ENCODE measurements around the gene MTHFS. TPM values are rescaled to one million over a fixed set of nuclear protein-coding genes. Genes with fewer than 3 reads are reported as not detected.
"Not testable (repeated sequence)": the region's sequence is repeated elsewhere in the genome, so short reads cannot be mapped to it uniquely, and the experiment has no call there.

Gene MTHFS
- total RNA-seq, 1 donor from 2014 or later = 20.0 TPM

- no peak for DNase-seq (ENCODE audit: low spot score)
These were observed 19.8 kb upstream of the MTHFS start for GRCh38 chr15:79916502-79917132.

DNA sequence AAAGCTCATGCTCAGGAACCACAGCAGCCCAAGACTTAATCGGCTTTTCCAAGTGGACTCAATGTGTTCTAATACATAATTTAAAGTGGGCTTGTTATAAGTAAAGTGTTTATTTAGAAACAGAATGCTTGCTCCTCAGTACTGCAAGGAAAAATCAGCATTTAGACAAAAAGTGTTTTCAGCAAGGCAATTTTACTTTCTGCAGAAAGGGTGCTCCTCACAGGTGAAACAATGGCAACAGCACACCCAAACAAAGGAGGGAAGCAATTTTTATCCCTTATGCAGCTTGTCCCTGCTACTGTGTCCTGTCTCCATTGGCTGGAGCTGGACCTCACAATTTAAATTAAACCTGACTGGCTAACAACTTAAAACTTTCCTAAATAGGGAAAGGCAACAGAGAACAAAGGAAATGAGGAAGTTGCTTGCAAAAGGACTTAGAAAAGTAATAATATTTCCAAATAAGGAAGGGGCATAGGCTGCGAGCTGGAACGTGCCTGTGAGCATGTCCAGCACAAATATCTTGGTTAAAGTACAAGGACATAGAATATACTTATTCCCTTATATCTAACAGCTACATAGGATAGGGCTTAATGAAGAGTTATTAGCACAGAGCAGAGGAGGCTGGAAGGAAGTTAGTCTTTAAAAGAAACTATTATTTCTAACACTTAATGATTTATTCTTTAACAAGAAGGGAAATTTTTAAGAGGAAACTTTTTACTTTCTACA lies 19.1 kb upstream of the MTHFS start:
- DNase-seq (ENCODE audit: low spot score) = not testable (repeated sequence)

- DNase-seq (ENCODE audit: low spot score) = no peak
These were observed 17.9 kb upstream of the MTHFS start for GRCh38 chr15:79914728-79915127.

DNA sequence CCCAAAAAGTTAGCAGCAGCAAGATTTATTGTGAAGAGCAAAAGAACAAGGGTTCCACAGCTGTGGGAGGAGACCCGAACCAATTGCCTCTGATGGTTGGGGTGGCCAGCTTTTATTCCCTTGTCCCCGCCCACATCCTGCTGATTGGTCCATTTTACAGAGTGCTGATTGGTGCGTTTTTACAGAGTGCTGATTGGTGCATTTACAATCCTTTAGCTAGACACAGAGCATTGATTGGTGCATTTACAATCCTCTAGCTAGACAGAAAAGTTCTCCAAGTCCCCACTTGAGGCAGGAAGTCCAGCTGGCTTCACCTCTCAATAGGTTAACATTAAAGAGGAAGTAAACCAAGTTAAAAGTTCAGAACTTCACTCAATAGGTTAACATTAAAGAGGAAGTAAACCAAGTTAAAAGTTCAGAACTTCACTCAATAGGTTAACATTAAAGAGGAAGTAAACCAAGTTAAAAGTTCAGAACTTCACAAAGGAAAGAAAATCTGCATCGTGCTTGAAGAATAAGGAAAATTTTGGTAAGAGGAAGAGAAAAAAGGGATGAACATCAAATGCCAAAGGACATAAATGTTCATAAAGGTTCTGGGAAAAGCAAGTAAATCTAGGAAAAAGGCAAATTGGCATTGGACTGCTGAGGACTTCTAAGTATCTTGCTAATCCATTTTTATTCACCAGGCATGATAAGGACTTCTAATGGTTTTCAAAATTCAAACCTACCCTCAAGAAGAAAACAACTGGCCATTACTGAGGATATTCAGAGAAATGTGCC lies 12.9 kb upstream of the MTHFS start:
- not testable (repeated sequence) for DNase-seq (ENCODE audit: low spot score)

- no peak for DNase-seq (ENCODE audit: low spot score)
These were observed 7.5 kb upstream of the MTHFS start for GRCh38 chr15:79904271-79904670.

GRCh38 chr15:79903626-79904025 lies 6.8 kb upstream of the MTHFS start:
- no peak for DNase-seq (ENCODE audit: low spot score)

- DNase-seq (ENCODE audit: low spot score) = no peak
These were observed 6.3 kb upstream of the MTHFS start for GRCh38 chr15:79903144-79903543.

GRCh38 chr15:79901958-79902357 lies 5.1 kb upstream of the MTHFS start:
- DNase-seq (ENCODE audit: low spot score) = no peak

DNA sequence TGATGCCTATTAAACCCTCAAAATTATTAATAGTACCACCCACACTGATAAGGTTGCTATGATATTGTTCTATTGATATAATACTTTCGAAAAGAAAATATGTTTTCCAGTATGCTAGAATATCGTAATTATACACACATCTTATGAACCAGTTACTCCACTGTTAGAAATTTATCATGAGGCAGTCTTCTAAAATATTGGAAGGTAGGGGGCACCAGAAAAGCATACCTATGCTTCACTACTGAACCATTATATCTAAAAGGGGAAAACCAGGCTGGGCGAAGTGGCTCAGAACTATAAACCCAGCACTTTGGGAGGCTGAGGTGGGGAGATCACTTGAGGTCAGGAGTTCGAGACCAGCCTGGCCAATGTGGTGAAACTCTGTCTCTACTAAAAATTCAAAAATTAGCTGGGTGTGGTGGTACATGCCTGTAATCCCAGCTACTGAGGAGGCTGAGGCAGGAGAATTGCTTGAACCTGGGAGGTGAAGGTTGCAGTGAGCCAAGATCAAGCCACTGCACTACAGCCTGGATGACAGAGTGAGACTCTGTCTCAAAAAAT lies 4.1 kb upstream of the MTHFS start:
- not testable (repeated sequence) for DNase-seq (ENCODE audit: low spot score)

GRCh38 chr15:79900087-79900486 lies 3.3 kb upstream of the MTHFS start:
- DNase-seq (ENCODE audit: low spot score) = no peak

DNA sequence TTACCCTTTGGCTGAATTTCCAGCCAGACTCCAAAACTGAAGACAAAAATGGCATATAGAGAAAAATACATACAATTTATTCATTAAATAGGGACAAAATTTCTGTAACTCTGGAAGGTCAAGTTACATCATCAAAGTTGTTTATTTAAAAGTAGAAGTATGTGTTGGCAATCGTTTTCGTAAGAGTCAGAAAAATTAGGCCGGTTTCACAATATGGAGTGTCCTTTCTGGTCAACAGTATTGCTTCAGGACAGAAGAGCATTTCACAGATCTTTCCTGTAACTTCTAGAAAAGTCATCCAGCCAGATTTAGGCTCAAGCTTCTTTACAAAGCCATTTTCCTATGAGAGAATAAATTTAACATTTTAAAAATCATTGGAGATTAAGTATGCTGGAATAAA lies 2.0 kb upstream of the MTHFS start:
- not testable (repeated sequence) for DNase-seq (ENCODE audit: low spot score)

DNA sequence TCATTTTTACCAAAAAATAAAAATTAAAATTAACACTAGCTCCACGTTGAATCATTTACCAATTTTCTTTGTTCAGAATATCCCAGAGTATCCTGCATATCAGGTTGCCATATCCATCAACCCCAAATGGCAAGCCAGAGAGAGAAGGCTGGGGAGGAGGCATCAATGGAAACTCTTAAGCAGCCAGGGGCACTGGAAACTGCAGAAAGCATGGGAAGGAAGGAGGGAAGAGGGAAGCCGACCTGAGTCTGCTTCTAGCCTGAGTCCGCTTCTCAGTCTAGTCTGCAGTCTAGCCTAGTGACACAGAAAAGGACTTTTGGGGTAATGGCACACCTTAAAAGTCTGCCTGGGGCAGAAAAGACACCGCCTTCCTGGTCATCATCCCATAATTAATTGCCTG lies 1.6 kb upstream of the MTHFS start:
- DNase-seq (ENCODE audit: low spot score) = no peak

DNA sequence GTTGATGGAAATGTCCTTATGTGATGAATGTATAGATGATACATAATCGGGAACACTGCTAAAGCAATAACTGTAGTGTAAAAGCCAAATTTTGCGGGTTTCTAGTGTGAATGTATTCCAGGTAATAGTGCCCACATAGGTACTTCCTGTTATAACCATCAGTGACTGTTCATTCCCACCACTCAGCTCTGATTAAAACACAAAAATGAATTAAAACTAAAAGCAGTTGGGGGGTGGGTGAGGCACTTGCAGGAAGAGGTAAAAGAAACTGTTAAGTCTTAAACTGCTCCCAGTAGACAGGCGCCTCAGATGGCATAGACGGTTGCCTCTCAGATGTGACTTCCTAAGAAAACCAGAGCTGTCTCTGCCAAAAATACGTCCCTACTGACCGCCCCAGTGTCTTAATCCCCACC lies 893 bp upstream of the MTHFS start:
- no peak for DNase-seq (ENCODE audit: low spot score)

- DNase-seq (ENCODE audit: low spot score) = no peak
These were observed 515 bp upstream of the MTHFS start for GRCh38 chr15:79897380-79897678.

GRCh38 chr15:79896131-79896633 lies 632 bp downstream of the MTHFS start:
- no peak for DNase-seq (ENCODE audit: low spot score)

GRCh38 chr15:79887054-79887930 lies 9.5 kb downstream of the MTHFS start:
- no peak for DNase-seq (ENCODE audit: low spot score)

DNA sequence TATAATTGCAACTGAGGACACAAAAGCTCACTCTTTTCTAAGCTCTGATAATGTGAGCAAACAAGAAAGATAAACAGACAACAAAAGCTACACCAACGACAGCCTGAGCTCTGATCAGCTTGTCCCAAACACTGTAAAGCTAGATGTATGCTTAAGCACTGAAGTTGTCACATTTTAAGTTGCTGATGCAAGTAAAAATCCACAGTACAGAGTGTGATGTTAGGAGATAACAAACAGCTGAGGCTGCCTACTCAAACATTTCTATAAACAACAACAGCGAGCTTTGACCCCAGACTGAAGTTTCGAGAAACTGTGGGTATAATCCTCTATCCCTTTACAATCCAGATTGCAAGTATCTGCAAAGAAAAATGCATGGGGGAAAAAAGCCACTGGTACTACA lies 10.7 kb downstream of the MTHFS start:
- DNase-seq (ENCODE audit: low spot score) = no peak

GRCh38 chr15:79884204-79884596 lies 12.6 kb downstream of the MTHFS start:
- no peak for DNase-seq (ENCODE audit: low spot score)

DNA sequence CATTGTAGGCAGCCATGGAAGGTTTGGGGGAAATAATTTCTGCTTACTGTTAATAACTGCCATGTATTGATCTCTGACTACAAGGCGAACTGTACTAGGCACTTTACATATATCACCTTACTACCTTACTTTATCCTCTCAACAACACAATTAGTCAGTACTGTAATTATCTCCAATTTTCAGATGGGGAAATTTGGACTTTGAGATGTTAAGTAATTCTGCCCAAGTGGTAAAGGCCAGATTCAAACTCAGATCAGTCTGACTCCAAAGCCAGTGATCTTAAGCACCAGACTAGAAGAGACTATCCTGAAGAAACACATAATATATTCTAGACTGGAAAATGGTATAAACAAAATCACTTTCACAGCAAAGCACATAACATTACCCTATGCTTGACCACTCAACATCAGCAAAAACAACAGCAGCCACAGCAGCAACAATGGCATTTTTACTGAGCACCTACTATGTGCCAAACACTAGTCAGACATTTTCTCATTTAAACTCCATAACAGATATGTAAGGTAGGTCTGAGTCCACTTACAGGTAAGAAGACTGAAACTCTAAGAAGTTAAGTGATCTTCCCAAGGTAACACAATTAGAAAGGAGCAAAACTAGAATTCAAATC lies 13.1 kb downstream of the MTHFS start:
- no peak for DNase-seq (ENCODE audit: low spot score)

DNA sequence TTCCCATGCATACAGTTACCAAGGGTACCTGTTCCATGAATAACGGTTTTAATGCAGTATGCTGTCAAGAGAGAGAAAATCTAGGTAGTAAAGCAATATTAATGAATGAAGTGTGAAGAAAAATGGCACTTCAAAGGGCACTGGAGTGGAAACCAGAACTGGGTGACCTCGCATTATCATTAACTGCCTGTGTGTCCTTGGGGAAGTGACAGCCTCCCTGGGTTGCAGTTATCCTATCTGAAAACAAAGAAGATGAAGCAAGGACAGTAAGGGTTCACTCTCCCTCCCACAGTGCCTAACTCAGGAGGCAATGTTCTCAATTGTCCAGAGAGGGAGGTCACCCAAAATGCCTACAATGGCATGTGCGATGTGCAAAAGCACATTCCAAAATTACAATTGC lies 15.1 kb downstream of the MTHFS start:
- DNase-seq (ENCODE audit: low spot score) = no peak

- no peak for DNase-seq (ENCODE audit: low spot score)
These were observed 15.6 kb downstream of the MTHFS start for GRCh38 chr15:79881254-79881653.

Measured in mesenteric fat pad (tissue), 1 donor.